ENCODE data around the gene NR2F1-AS1.
"Not testable (repeated sequence)": the region's sequence is repeated elsewhere in the genome, so short reads cannot be mapped to it uniquely, and the experiment has no call there.

The NR2F1-AS1 gene

GRCh38 chr5:93510626-93511380 is 70.2 kb downstream of the NR2F1-AS1 start:
- Histone ChIP-seq H3K27ac (ENCODE audit: insufficient read depth in 1 of 2, low read depth in 1 of 2, low read length in 2 of 2, poor library complexity in 1 of 2, severe bottlenecking in 2 of 2) (no peak overlapping the region), H3K4me3 (ENCODE audit: control insufficient read depth in 1 of 7, extremely low read depth in 1 of 7, insufficient read depth in 4 of 7, low read depth in 2 of 7, low read length in 6 of 7) (no peak overlapping the region), H3K9me3 (ENCODE audit: control extremely low read depth in 1 of 5, control insufficient read depth in 4 of 5, insufficient read depth in 2 of 5, low read depth in 1 of 5, low read length in 4 of 5) (no peaks in the 10 kb centered on the region), H3K27me3 (replicated peaks in 2 of 5; ENCODE audit: control insufficient read depth in 4 of 5, insufficient read depth in 5 of 5, low read length in 4 of 5) (no peaks in the 10 kb centered on the region), H3K4me1 (ENCODE audit: control extremely low read depth in 1 of 4, control insufficient read depth in 4 of 4, insufficient read depth in 4 of 4, low read length in 3 of 4) (no peaks in the 10 kb centered on the region), H3K36me3 (ENCODE audit: control insufficient read depth in 4 of 4, insufficient read depth in 4 of 4, low read length in 3 of 4) (no peaks in the 10 kb centered on the region)
- ChIA-PET POLR2A (no interaction called here), CTCF (no interaction called here)
- 17% methylated on average over 1 of the region's 2 CpGs for WGBS (ENCODE audit: insufficient coverage)
- no peak for DNase-seq

GRCh38 chr5:93505553-93505952 is 75.5 kb downstream of the NR2F1-AS1 start:
- H3K27ac ChIP-seq (ENCODE audit: insufficient read depth in 1 of 2, low read depth in 1 of 2, low read length in 2 of 2, poor library complexity in 1 of 2, severe bottlenecking in 2 of 2); H3K4me3 ChIP-seq (ENCODE audit: control insufficient read depth in 1 of 7, extremely low read depth in 1 of 7, insufficient read depth in 4 of 7, low read depth in 2 of 7, low read length in 6 of 7); H3K27me3 ChIP-seq (replicated peaks in 2 of 5; ENCODE audit: control insufficient read depth in 4 of 5, insufficient read depth in 5 of 5, low read length in 4 of 5); H3K4me1 ChIP-seq (ENCODE audit: control extremely low read depth in 1 of 4, control insufficient read depth in 4 of 4, insufficient read depth in 4 of 4, low read length in 3 of 4); DNase-seq; H3K9me3 ChIP-seq (ENCODE audit: control extremely low read depth in 1 of 5, control insufficient read depth in 4 of 5, insufficient read depth in 2 of 5, low read depth in 1 of 5, low read length in 4 of 5); POLR2A ChIA-PET; CTCF ChIA-PET; H3K36me3 ChIP-seq (ENCODE audit: control insufficient read depth in 4 of 4, insufficient read depth in 4 of 4, low read length in 3 of 4): not testable (repeated sequence)
- 87% methylated on average over 3 of the region's 3 CpGs for WGBS (ENCODE audit: insufficient coverage)

GRCh38 chr5:93503598-93504067 is 77.4 kb downstream of the NR2F1-AS1 start:
- H3K4me1 ChIP-seq (ENCODE audit: control extremely low read depth in 1 of 4, control insufficient read depth in 4 of 4, insufficient read depth in 4 of 4, low read length in 3 of 4): no peaks in the 10 kb centered on the region
- 89% methylated on average over 1 of the region's 1 CpG for WGBS (ENCODE audit: insufficient coverage)
- ChIA-PET CTCF (no interaction called here), POLR2A (no interaction called here)
- H3K27ac ChIP-seq (ENCODE audit: insufficient read depth in 1 of 2, low read depth in 1 of 2, low read length in 2 of 2, poor library complexity in 1 of 2, severe bottlenecking in 2 of 2): no peak overlapping the region
- no peaks in the 10 kb centered on the region for H3K27me3 ChIP-seq (replicated peaks in 2 of 5; ENCODE audit: control insufficient read depth in 4 of 5, insufficient read depth in 5 of 5, low read length in 4 of 5)
- H3K36me3 ChIP-seq (ENCODE audit: control insufficient read depth in 4 of 4, insufficient read depth in 4 of 4, low read length in 3 of 4): no peaks in the 10 kb centered on the region
- no peaks in the 10 kb centered on the region for H3K9me3 ChIP-seq (ENCODE audit: control extremely low read depth in 1 of 5, control insufficient read depth in 4 of 5, insufficient read depth in 2 of 5, low read depth in 1 of 5, low read length in 4 of 5)
- no peak overlapping the region for H3K4me3 ChIP-seq (ENCODE audit: control insufficient read depth in 1 of 7, extremely low read depth in 1 of 7, insufficient read depth in 4 of 7, low read depth in 2 of 7, low read length in 6 of 7)
- DNase-seq: no peak

- H3K9me3 ChIP-seq (ENCODE audit: control extremely low read depth in 1 of 5, control insufficient read depth in 4 of 5, insufficient read depth in 2 of 5, low read depth in 1 of 5, low read length in 4 of 5): no peaks in the 10 kb centered on the region
- H3K27ac ChIP-seq (ENCODE audit: insufficient read depth in 1 of 2, low read depth in 1 of 2, low read length in 2 of 2, poor library complexity in 1 of 2, severe bottlenecking in 2 of 2): no peak overlapping the region
- CTCF ChIA-PET: no interaction called here
- no peak for DNase-seq
- 83% methylated on average over 1 of the region's 4 CpGs for WGBS (ENCODE audit: insufficient coverage)
- H3K4me3 ChIP-seq (ENCODE audit: control insufficient read depth in 1 of 7, extremely low read depth in 1 of 7, insufficient read depth in 4 of 7, low read depth in 2 of 7, low read length in 6 of 7): no peak overlapping the region
- no peaks in the 10 kb centered on the region for H3K36me3 ChIP-seq (ENCODE audit: control insufficient read depth in 4 of 4, insufficient read depth in 4 of 4, low read length in 3 of 4)
- H3K4me1 ChIP-seq (ENCODE audit: control extremely low read depth in 1 of 4, control insufficient read depth in 4 of 4, insufficient read depth in 4 of 4, low read length in 3 of 4): no peaks in the 10 kb centered on the region
- POLR2A ChIA-PET: no interaction called here
- no peaks in the 10 kb centered on the region for H3K27me3 ChIP-seq (replicated peaks in 2 of 5; ENCODE audit: control insufficient read depth in 4 of 5, insufficient read depth in 5 of 5, low read length in 4 of 5)
Observed at GRCh38 chr5:93497096-93497495, 83.9 kb downstream of the NR2F1-AS1 start.

- no peaks in the 10 kb centered on the region for H3K36me3 ChIP-seq (ENCODE audit: control insufficient read depth in 4 of 4, insufficient read depth in 4 of 4, low read length in 3 of 4)
- no peaks in the 10 kb centered on the region for H3K9me3 ChIP-seq (ENCODE audit: control extremely low read depth in 1 of 5, control insufficient read depth in 4 of 5, insufficient read depth in 2 of 5, low read depth in 1 of 5, low read length in 4 of 5)
- no peak for DNase-seq
- no peak overlapping the region for H3K27ac ChIP-seq (ENCODE audit: insufficient read depth in 1 of 2, low read depth in 1 of 2, low read length in 2 of 2, poor library complexity in 1 of 2, severe bottlenecking in 2 of 2)
- POLR2A ChIA-PET: no interaction called here
- no peaks in the 10 kb centered on the region for H3K4me1 ChIP-seq (ENCODE audit: control extremely low read depth in 1 of 4, control insufficient read depth in 4 of 4, insufficient read depth in 4 of 4, low read length in 3 of 4)
- H3K27me3 ChIP-seq (replicated peaks in 2 of 5; ENCODE audit: control insufficient read depth in 4 of 5, insufficient read depth in 5 of 5, low read length in 4 of 5): no peaks in the 10 kb centered on the region
- no peak overlapping the region for H3K4me3 ChIP-seq (ENCODE audit: control insufficient read depth in 1 of 7, extremely low read depth in 1 of 7, insufficient read depth in 4 of 7, low read depth in 2 of 7, low read length in 6 of 7)
- CTCF ChIA-PET: no interaction called here
Observed at GRCh38 chr5:93479982-93480509, 101.0 kb downstream of the NR2F1-AS1 start.

- Histone ChIP-seq H3K4me3 (ENCODE audit: control insufficient read depth in 1 of 7, extremely low read depth in 1 of 7, insufficient read depth in 4 of 7, low read depth in 2 of 7, low read length in 6 of 7) (no peak overlapping the region), H3K9me3 (ENCODE audit: control extremely low read depth in 1 of 5, control insufficient read depth in 4 of 5, insufficient read depth in 2 of 5, low read depth in 1 of 5, low read length in 4 of 5) (no peaks in the 10 kb centered on the region), H3K27ac (ENCODE audit: insufficient read depth in 1 of 2, low read depth in 1 of 2, low read length in 2 of 2, poor library complexity in 1 of 2, severe bottlenecking in 2 of 2) (no peak overlapping the region), H3K36me3 (ENCODE audit: control insufficient read depth in 4 of 4, insufficient read depth in 4 of 4, low read length in 3 of 4) (no peaks in the 10 kb centered on the region), H3K4me1 (ENCODE audit: control extremely low read depth in 1 of 4, control insufficient read depth in 4 of 4, insufficient read depth in 4 of 4, low read length in 3 of 4) (no peaks in the 10 kb centered on the region), H3K27me3 (replicated peaks in 2 of 5; ENCODE audit: control insufficient read depth in 4 of 5, insufficient read depth in 5 of 5, low read length in 4 of 5) (no peaks in the 10 kb centered on the region)
- no peak for DNase-seq
- POLR2A ChIA-PET: no interaction called here
- CTCF ChIA-PET: no interaction called here
Observed at GRCh38 chr5:93477816-93478215, 103.2 kb downstream of the NR2F1-AS1 start.

- H3K9me3 ChIP-seq (ENCODE audit: control extremely low read depth in 1 of 5, control insufficient read depth in 4 of 5, insufficient read depth in 2 of 5, low read depth in 1 of 5, low read length in 4 of 5): no peaks in the 10 kb centered on the region
- ChIA-PET POLR2A (no interaction called here), CTCF (no interaction called here)
- H3K36me3 ChIP-seq (ENCODE audit: control insufficient read depth in 4 of 4, insufficient read depth in 4 of 4, low read length in 3 of 4): no peaks in the 10 kb centered on the region
- no peaks in the 10 kb centered on the region for H3K4me1 ChIP-seq (ENCODE audit: control extremely low read depth in 1 of 4, control insufficient read depth in 4 of 4, insufficient read depth in 4 of 4, low read length in 3 of 4)
- H3K4me3 ChIP-seq (ENCODE audit: control insufficient read depth in 1 of 7, extremely low read depth in 1 of 7, insufficient read depth in 4 of 7, low read depth in 2 of 7, low read length in 6 of 7): no peak overlapping the region
- DNase-seq: no peak
- no peak overlapping the region for H3K27ac ChIP-seq (ENCODE audit: insufficient read depth in 1 of 2, low read depth in 1 of 2, low read length in 2 of 2, poor library complexity in 1 of 2, severe bottlenecking in 2 of 2)
- WGBS (ENCODE audit: insufficient coverage): 50% methylated on average over 1 of the region's 2 CpGs
- H3K27me3 ChIP-seq (replicated peaks in 2 of 5; ENCODE audit: control insufficient read depth in 4 of 5, insufficient read depth in 5 of 5, low read length in 4 of 5): no peaks in the 10 kb centered on the region
Observed at GRCh38 chr5:93476251-93476742, 104.7 kb downstream of the NR2F1-AS1 start.

All from common myeloid progenitor, CD34-positive (primary cell).